HepG2 (cell line): ENCODE measurements around the gene MBLAC2.

ENCODE experiments used
- TF ChIP-seq, protein P1 (sequence below): sonication (generic); formaldehyde crosslinking; IDR thresholded peaks from 2 replicates; pipeline ENCODE4 v1.8.0; 2022; ENCODE audit warnings: mild to moderate bottlenecking, missing genetic modification reagents, borderline replicate concordance
- TF ChIP-seq, protein P2 (sequence below): sonication (generic); formaldehyde crosslinking; IDR thresholded peaks from 2 replicates; pipeline ENCODE4 v1.5.0; 2020; ENCODE audit warnings: mild to moderate bottlenecking, missing genetic modification reagents, moderate library complexity

DNA sequence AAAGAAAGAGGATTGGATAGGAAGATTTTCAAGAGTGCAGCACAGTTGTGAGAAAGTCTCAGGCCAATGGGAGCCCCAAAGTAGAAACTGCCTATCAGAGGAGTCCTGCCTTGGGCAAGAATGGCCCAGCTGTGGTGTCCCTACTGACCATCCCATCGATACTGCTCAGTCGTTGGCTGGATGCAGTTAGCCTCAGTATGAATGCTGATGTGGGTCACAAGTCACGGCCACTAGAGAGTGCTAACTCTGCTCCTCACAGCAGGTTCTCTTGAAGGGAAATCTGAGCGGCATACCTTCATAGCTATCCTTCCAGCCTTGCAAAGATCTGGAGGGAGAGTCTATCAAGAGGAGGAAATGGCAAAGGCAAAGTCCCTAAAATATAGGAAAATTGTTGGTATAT lies 53.4 kb downstream of the MBLAC2 start:
- TF ChIP-seq, protein P1, sequence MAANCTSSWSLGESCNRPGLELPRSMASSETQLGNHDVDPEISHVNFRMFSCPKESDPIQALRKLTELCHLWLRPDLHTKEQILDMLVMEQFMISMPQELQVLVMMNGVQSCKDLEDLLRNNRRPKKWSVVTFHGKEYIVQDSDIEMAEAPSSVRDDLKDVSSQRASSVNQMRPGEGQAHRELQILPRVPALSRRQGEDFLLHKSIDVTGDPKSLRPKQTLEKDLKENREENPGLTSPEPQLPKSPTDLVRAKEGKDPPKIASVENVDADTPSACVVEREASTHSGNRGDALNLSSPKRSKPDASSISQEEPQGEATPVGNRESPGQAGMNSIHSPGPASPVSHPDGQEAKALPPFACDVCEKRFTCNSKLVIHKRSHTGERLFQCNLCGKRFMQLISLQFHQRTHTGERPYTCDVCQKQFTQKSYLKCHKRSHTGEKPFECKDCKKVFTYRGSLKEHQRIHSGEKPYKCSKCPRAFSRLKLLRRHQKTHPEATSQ (CRISPR knock-in tag) = no peak
- TF ChIP-seq, protein P2, sequence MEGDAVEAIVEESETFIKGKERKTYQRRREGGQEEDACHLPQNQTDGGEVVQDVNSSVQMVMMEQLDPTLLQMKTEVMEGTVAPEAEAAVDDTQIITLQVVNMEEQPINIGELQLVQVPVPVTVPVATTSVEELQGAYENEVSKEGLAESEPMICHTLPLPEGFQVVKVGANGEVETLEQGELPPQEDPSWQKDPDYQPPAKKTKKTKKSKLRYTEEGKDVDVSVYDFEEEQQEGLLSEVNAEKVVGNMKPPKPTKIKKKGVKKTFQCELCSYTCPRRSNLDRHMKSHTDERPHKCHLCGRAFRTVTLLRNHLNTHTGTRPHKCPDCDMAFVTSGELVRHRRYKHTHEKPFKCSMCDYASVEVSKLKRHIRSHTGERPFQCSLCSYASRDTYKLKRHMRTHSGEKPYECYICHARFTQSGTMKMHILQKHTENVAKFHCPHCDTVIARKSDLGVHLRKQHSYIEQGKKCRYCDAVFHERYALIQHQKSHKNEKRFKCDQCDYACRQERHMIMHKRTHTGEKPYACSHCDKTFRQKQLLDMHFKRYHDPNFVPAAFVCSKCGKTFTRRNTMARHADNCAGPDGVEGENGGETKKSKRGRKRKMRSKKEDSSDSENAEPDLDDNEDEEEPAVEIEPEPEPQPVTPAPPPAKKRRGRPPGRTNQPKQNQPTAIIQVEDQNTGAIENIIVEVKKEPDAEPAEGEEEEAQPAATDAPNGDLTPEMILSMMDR (CRISPR knock-in tag) = peak; percentile 62
